HK-2 (cell line): ENCODE results near the gene SEPTIN5.
"Not testable (repeated sequence)": the region's sequence is repeated elsewhere in the genome, so short reads cannot be mapped to it uniquely, and the experiment has no call there.

ENCODE experiments used
- DNase-seq: peaks from one replicate; pipeline ENCODE4 v3.0.0-alpha.2; 2018; ENCODE audit not compliant: unreplicated experiment

Gene SEPTIN5

DNA sequence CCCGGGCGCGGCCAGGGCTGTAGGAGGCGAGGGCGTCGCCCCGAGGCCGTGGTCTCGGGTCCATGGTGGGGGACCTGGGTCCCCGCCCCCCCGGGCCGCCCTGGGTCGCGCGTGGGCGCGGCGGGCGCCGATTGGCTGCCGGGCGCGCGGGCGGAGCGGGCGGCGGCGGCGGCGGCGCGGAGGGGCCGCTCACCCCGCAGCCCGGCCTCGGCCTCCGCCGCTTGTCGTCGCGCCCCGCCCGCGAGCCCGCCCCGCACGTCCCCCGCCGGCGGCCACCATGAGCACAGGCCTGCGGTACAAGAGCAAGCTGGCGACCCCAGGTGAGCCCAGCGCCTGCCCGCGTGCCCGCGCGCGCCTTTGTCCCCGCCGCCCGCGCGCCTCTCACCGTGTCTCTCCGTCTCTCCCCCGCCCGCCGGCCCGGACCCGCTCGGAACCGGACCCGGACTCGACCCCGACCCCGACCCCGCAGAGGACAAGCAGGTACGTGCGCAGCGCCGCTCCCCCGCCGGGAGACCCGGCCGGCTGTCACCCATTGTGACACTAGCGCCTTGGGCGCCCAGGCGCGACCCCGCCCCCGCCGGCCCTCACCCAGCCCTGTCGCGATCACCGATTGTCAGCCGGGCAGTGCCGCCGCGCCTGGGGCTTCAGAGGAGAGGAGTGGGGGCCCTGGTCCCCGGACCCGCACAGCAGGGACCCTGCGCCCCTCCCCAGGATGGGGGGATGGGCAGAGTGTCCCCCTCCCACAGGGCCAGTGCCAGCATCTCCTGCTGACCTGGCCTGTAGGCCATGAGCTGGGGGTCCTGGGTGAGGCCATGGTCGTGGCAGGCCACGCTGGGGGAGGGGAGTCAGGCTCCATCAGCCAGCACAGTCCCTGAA lies at the start of gene SEPTIN5:
TSS of gene SEPTIN5 (plus strand) at position 192 of the 876 bp plus-strand sequence. CDS start at position 278, 86 bp downstream.
- DNase-seq: no peak

DNA sequence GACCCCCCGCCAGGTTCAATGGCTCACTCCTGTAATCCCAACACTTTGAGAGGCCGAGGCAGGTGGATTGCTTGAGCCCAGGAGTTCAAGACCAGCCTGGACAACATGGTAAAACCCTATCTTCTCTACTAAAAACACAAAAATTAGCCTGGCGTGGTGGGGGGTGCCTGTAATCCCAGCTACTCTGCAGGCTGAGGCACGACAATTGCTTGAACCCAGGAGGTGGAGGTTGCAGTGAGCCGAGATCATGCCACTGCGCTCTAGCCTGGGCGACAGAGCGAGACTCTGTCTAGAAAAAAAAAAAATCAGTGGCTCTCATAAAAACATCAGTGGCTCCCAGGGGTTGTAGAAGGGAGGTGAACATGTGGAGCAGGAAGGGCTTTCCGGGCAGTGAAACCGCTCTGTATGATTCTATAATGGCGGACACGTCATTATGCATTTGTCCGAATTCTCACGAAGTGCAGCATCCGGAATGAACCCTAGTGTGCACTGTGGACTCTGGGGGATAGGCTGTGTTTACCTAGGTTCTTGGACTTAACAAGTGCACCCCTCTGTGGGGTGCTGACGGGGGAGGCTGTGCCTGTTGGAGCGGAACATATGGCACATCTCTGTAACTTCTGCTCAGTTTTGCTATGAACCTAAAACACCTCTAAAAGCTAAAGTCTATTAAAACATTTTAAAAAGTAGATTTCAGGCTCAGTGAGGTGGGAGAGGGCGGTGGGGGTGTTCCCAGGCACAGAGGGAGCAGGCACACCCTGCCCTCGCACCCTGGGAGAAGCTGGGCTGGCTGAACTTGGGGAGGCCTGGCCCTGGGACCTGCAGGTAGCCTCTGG lies 49.1 kb upstream of the SEPTIN5 start:
- DNase-seq: no peak

DNA sequence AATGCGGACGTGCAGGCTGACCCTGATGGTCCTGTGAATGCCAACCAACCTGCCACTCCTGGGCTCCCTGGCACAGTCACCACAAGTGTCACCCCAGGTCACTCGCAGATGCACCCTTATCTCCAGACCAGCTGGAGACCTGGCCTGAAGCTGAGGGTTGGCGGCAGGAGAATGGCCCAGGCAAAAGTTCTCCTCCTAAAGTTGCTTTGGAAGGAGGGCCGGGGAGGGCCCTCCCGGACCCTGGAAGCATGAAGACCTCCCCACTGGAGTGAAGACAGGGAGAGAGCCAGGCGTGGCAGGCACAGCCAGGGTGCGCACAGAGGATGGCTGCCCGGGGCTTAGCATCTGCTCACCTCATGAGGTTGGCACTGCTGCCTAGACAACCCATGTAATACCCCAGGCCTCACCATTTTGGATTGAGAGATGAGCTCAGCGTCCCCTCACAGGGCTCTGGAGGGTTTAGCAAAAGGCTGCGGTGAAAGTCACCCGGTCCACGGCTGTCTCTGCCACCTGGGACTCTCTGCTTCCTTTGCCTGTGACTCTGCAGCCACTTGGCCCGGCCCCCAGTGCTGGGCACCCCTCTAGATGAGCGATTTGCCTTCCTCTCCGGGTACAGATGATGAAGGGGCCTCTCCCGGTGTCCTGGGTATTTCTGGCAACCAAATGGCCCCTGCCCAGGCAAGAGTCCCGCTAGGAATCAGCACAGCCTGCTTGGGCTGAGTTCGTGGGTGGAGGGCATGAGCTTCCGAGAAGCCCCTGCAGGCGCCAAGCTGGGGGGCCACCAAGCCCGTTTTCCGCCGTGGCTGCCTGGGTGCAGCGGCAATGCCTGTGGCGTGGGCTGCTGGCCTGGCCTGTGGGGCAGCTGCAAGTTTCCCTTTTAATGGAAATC lies 48.3 kb upstream of the SEPTIN5 start:
- no peak for DNase-seq

DNA sequence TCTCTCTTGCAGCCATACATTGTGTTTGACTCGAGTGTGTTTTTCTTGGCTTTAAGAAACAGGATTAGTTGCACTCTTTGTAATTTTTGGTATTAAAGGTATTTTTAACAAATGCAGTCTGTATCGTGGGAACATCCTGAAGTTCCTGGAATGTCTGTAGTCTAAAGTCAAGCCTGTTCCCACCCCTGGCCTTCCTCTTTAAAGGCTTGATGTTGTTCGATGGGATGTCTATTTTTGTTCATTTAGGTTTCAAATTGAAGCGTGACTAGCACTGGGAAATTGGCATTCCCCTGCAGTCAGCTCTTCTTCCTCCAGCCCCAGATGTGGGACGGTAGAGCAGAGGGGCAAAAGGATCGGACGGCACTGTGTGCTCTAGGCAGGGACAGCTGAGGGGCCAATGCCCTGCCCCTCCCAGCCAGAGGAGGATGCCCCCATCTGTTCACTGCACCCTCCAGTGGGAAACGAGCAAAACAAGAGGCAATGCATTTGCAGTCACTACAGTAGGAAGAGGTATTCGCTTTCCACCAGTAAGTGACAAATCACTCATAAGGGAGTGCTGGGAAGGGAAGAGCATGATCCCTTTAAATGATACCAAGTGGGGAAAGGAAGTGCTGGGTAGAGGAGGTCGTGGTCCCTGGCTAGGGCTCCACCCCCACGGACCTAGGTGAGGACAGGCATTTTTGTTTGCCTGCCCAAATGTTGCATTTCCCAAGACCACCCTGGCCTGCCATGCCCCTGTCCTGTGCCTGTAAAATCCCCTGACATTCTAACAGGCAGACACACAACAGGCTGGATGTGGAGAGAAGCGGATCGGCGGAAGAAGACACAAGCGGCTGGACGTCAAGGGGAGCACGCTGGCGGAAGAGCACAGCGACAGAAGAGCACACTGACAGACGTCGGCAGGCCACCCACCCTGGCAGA lies 47.4 kb upstream of the SEPTIN5 start:
- no peak for DNase-seq

DNA sequence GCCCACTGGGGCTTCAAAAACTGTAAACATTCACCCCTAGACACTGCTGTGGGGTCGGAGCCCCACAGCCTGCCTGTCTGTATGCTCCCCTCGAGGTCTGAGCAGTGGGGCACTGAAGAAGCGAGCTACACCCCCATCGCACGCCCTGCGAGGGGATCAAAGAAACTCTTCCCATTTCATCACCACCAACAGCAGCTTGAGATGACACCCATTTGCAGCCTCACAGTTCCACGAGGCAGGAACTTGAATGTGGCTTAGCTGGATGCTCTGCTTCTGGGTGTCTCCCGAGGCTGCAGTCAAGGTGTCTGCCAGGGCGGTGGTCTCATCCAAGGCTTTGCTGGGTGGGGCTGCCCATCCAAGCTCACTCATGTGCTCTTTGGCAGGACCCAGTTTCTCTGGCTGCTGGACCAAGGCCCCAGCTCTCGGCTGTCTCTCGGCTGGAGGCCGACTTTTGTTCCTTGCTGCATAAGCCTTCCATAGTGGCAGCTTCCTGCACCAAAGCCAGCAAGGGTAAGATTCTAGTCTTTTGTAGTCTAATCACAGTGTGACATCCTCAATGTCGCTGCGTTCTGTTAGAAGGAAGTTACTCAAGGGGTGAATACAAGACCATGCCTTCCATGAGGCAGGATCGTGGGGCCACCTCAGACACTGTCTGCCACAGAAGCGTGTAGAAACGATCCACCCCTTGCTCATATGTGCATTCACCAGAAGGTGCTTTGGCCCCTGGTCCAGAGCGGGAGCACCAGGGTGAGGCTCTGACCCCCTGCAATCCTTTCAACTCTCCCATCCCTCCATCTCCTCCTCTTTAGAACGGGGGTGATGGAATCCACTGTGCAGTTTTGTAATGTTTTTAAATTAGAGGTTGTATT lies 46.2 kb upstream of the SEPTIN5 start:
- DNase-seq: no peak

DNA sequence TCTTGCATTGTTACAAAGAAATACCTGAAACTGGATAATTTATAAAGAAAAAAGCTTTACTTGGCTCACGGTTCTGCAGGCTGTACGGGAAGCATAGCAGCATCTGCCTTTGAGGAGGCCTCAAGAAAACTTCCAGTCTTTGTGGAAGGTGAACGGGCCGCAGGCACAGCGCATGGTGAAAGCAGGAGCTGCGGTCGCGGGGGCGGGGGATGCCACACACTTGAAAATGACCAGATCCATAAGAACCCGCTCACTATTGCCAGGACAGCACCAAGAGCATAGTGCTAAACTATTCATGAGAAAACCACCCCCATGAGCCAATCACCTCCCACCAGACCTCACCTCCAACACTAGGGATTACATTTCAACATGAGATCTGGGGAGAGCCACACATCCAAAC lies 45.6 kb upstream of the SEPTIN5 start:
- no peak for DNase-seq

DNA sequence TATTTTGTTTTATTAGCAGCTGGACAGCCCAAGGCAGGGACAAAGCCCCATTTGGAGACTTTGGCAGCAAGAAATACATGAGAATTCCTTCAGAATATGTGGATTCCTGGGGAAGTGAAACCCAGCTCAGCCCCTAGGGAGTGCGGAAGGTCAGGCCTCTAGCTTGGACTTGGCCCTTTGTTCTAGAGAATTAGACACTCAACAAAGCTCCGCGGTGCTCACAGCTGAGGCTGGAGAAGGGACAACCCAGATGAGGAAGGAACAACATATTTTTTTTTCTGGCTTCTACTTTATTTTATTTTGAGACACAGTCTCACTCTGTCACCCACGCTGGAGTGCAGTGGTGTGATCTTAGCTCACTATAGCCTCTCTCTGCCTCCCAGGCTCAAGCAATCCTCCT lies 44.7 kb upstream of the SEPTIN5 start:
- DNase-seq: no peak

DNA sequence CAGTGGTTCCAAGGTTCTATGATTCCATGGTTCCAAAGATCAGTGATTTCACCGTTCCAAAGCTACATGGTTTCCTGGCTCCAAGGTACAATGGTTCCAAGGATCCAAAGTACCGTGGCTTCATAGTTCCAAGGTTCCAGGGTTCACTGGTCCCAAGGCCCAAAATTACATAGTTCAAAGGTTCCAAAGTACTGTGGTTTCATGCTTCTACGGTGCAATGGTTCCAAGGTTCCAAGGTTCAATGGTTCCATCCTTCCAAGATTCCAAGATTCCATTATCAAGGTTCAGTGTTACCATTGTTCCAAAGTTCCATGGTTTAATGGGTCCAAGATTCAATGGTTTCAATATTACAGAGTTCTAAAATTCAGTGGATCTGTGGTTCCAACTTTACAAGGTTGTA lies 43.0 kb upstream of the SEPTIN5 start:
- DNase-seq: no peak

DNA sequence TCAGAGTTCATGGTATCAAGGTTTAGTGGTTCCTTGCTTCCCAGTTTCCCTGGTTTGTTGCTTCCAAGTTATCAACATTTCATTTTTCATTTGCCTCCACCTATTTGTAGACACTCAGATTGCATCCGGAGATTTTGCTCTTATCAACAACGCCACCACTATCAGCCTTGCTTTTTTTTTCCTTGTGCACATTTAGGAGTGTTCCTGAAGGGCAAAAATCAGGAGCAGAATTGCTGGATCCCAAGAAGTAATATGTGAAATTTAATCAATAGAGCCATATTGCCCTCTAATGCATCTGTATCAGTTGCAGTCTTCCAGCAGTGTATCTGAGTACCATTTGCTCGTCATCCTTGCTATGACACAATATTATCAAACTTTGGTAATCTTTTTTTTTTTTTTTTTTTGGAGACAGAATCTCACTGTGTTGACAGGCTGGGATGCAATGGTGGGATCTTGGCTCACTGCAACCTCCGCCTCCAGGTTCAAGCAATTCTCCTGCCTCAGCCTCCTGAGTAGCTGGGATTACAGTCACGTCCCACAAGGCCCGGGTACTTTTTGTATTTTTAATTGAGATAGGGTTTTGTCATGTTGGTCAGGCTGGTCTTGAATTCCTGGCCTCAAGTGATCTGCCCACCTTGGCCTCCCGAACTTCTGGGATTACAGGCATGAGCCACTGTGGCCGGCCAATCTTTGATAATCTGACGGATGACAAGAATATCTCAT lies 42.1 kb upstream of the SEPTIN5 start:
- no peak for DNase-seq

DNA sequence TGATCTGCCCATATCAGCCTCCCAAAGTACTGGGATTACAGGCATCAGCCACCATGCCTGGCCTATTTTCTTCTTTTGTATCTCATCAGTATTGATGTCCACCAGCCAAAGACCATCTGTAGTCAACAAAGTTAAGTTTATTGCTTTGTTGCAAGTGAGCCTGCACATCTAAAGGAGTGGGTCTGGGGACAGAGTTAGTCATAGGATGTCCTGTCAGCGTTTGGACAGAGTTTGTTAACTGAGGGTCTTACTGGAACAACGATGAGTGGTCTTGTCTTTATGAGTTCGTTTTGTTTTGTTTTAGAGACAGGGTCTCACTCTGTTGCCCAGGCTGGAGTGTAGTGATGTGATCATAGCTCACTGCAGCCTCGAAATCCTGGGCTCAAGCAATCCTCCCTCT lies 40.6 kb upstream of the SEPTIN5 start:
- DNase-seq: no peak

DNA sequence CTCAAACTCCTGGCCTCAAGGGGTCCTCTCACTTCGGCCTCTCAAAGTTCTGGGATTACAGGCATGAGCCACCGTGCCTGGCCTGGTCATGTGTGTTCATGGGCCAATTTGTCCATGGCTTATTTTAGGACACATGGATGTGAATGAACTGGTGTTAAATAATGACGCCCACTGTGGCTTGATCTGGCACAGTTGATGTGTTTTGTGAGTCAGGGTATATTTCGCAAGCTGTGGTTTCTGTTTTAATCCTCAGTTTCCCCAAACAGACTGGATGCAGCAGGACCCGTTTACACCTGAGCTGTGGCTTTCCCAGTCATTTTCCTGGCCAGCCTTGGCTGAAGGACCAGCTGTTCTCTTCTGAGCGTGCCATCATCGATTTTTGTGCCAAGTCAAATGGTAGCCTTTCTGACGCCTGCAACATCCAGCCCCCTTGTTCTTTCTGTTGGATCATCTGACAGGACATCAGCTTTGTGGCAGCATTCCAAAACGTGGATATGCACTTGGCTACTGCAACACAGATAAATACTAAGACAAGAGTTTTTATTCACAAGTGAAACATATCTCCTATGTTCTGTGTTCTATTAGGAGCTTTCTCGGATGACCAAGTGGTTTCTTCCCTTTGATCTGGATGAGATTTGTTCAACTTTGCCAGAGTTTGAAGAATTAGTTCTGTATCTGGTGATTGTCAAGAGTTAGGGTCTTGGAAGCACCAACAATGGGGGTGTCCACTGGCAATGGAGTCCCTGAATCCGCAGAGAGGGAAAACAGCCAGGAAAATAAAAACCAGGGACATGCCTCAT lies 40.0 kb upstream of the SEPTIN5 start:
- no peak for DNase-seq

DNA sequence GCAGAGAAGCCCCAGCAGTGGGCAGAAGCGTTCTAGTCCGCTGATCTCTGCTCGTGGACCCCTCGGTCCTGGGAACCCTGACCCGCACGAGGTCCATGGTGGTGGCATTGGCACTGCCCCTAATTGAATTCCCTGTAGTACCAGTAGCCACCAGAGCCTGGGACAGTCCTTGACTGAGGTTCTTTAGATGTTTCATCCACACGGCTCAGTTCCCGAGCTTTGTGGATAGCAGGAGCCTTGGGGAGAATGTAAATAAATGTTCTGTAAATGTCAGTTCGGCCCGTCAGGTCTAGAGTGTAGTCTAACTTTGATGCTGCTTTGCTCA lies 39.4 kb upstream of the SEPTIN5 start:
- DNase-seq: no peak

DNA sequence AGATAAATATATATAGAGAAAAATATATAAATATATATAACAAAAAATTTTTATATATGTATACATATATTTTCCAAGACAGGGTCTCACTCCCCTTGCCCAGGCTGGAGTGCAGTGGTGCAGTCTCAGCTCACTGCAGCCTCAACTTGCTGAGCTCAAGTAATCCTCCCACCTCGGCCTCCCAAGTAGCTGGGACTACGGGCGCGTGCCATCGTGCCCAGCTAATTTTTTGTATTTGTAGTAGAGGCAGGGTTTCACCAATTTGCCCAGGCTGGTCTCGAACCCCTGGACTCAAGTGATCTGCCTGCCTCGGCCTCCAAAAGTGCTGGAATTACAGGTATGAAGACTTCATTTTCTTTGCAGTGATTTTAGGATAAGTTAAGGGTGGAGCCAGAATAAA lies 38.9 kb upstream of the SEPTIN5 start:
- DNase-seq: no peak

DNA sequence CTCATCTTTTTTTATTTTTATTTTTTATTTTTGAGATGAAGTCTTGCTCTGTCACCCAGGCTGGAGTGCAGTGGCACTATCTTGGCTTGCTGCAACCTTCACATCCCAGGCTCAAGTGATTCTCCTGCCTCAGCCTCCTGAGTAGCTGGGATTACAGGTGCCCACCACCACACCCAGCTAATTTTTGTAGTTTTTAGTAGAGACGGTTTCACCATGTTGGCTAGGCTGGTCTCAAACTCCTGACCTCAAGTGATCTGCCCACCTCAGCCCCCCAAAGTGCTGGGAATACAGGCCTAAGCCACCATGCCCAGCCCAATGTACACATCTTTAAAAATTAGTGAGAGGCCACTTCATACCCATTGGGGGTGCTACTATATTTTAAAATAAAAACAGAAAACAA lies 37.9 kb upstream of the SEPTIN5 start:
- not testable (repeated sequence) for DNase-seq

DNA sequence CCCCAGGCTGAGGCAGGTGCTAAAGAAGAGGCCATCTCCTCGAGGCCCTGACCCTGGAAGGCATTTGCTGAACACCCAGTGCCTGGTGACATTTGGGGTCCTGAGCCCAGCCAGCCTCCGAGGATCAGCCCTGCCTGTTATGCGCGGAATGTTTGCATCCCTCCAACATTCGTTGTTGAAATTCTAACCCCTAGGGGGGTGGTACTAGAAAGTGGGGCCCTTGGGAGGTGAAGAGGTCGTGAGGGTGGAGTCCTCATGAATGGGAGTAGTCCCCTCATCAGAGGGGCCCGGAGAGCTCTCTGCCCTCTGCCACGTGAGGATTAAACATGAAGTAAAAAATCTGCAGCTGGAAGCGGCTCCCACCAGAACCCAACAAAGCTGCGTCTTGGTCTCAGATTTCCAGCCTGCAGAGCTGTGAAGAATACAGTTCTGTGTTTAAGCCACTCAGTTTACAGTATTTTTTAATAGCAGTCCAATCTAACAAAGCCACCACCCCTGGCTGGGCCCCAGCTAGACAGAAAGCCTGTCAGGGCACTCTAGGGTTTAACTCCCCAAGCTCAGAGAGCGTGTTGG lies 35.3 kb upstream of the SEPTIN5 start:
- DNase-seq: no peak

DNA sequence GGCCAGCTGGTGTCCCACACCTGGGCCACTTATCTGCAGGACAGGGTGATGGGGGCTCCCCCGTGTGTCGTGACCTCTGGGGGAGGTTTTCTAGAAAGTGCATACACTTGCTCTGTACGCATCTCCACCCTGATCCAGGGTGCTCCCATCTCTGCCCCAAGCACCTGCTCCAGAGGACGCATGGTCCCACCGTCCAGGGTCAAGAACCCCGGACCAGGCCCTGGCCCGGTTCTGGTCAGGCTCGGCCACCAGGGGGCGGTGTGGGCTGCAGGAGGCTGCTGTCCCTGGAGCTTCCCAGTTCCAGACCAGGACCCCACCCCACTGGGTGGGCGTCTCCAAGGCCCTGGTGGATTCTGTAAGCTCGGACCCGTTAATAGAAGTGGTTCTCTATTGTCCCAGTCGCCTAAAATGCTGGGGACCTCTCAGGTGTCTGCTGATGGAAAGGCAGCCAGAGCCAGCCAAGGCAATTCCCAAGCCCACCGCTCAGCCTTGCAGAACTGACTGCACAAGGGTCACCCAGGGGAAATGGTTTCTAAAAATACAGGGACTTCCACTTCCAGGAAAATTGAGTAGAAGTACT lies 34.7 kb upstream of the SEPTIN5 start:
- DNase-seq: peak; percentile 36

DNA sequence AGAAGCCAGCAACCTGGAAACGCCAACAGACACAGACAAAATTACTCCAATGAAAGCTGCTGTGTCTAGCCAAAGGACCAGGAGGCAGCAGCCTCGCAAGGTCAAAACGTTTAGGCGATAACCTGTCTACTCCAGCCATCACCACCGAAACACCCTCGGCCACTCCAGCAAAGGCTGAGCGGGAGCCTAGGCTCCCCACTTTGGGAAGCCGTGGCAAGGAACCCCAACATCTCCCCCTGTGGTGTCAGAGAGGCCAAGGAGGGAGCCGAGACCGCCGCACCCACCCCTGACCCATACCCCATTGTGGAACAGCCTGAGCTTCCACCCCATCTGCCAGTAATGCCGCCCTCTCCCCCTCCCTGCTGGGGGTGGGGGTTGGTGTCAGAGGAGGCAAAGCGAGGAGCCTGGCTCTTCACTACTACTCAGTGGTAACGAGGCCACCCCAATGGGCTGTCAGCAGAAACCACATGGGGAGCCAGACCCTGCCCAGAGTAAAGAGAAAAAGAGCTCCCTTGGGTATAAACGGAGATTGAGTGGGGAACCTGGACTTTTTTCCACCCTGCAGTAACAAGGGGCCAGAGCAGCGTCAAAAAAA lies 33.9 kb upstream of the SEPTIN5 start:
- DNase-seq: no peak
